Measurements from ENCODE around the gene EHD1. TPM values are rescaled to one million over a fixed set of nuclear protein-coding genes. Genes with fewer than 3 reads are reported as not detected.

EHD1 gene
- total and polyA plus RNA-seq, 4 donors, result 40.9 to 102 (median 79.1) TPM

DNA sequence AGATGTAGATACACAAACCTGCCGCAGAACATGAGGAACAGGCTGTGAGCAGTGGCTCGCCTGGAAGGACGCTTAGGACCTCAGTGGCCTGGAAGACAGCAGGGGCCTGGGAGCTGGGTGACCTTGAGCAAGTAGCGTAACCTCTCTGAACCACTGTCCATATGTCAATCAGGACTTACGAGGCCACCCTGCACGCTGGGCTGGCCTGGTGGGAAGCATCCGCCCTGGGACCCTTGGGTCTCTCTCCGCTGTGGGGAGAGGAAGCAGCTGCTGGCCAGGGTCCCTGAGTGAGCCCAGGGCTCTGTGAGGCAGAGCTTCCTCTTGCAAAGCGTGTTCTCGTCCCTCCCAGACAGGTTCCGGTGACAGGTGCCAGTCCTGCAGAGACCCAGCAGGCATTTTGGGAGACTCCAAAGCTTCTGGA lies 14.0 kb upstream of the EHD1 start:
- Histone ChIP-seq H3K9me3 (ENCODE audit: control insufficient read depth, insufficient read depth, low read length) (no peaks in the 10 kb centered on the region), H3K4me1 (ENCODE audit: control insufficient read depth, insufficient read depth, low read length) (peaks cover 10% of the 10 kb centered on the region), H3K4me3 (ENCODE audit: low read depth, low read length) (no peak overlapping the region), H3K36me3 (ENCODE audit: control insufficient read depth, insufficient read depth, low read length) (peaks cover 42% of the 10 kb centered on the region), H3K27ac (ENCODE audit: low read depth, low read length) (no peak overlapping the region), H3K27me3 (ENCODE audit: control insufficient read depth, insufficient read depth, low read length) (no peaks in the 10 kb centered on the region)
- WGBS (ENCODE audit: insufficient coverage), result 81% methylated on average over 10 of the region's 11 CpGs
- DNase-seq (ENCODE audit: low read depth in 4 of 6, low spot score in 6 of 6), result no peak

DNA sequence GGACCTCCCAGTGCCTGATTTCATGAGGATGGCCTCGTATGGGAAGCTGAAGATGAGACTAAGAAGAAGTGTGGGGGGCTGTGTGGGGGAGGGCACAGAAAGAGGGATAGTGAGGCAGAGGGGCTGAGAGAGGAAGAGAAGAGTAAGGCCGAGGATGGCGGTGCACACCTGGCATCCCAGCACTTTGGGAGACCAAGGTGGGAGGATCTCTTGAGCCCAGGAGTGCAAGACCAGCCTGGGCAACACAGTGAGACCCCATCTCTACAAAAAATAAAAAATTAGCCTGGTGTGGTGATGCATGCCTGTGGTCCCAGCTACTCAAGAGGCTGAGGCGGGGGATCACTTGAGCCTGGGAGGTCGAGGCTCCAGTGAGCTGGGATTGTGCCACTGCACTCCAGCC lies 13.5 kb upstream of the EHD1 start:
- peaks cover 12% of the 10 kb centered on the region for H3K4me1 ChIP-seq (ENCODE audit: control insufficient read depth, insufficient read depth, low read length)
- H3K27ac ChIP-seq (ENCODE audit: low read depth, low read length), result no peak overlapping the region
- WGBS (ENCODE audit: insufficient coverage), result 81% methylated on average over 5 of the region's 5 CpGs
- H3K9me3 ChIP-seq (ENCODE audit: control insufficient read depth, insufficient read depth, low read length), result no peaks in the 10 kb centered on the region
- H3K27me3 ChIP-seq (ENCODE audit: control insufficient read depth, insufficient read depth, low read length), result no peaks in the 10 kb centered on the region
- H3K36me3 ChIP-seq (ENCODE audit: control insufficient read depth, insufficient read depth, low read length), result peaks cover 36% of the 10 kb centered on the region
- no peak for DNase-seq (ENCODE audit: low read depth in 4 of 6, low spot score in 6 of 6)
- no peak overlapping the region for H3K4me3 ChIP-seq (ENCODE audit: low read depth, low read length)

DNA sequence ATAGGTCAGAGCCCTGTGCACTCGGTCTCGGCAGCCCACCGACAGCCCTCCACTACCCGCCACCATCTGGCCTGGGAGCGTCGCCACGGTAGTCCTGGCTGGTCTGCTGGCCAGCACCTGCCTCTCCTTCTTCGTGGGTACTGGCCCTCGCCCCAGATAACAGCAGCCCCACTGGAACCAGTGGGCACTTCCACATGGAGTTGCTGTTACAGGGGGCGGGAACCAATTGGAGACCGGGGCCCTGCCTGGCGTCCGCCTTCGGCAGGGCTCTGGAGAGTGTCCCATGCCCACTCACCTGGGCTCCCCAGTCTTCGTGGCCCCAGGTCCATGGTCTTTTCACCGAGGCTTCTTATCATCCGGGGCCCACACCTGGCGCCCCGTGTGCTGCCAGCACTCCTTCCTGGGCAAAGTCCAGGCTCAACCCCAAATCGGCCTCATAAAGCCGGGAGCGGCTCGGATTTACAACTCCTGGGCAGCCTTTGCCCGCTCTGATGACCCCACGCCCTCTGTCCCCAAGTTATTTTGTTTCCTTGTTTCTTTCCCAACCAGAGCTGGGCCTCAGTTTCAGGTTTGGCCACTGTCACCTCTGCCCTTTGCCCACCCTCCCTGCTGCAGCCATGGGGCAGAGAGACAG lies 12.9 kb upstream of the EHD1 start:
- 85% methylated on average over 25 of the region's 25 CpGs for WGBS (ENCODE audit: insufficient coverage)
- H3K4me3 ChIP-seq (ENCODE audit: low read depth, low read length), result no peak overlapping the region
- H3K4me1 ChIP-seq (ENCODE audit: control insufficient read depth, insufficient read depth, low read length), result peaks cover 12% of the 10 kb centered on the region
- no peaks in the 10 kb centered on the region for H3K27me3 ChIP-seq (ENCODE audit: control insufficient read depth, insufficient read depth, low read length)
- H3K9me3 ChIP-seq (ENCODE audit: control insufficient read depth, insufficient read depth, low read length), result no peaks in the 10 kb centered on the region
- DNase-seq (ENCODE audit: low read depth in 4 of 6, low spot score in 6 of 6), result no peak
- H3K36me3 ChIP-seq (ENCODE audit: control insufficient read depth, insufficient read depth, low read length), result peaks cover 31% of the 10 kb centered on the region
- no peak overlapping the region for H3K27ac ChIP-seq (ENCODE audit: low read depth, low read length)

DNA sequence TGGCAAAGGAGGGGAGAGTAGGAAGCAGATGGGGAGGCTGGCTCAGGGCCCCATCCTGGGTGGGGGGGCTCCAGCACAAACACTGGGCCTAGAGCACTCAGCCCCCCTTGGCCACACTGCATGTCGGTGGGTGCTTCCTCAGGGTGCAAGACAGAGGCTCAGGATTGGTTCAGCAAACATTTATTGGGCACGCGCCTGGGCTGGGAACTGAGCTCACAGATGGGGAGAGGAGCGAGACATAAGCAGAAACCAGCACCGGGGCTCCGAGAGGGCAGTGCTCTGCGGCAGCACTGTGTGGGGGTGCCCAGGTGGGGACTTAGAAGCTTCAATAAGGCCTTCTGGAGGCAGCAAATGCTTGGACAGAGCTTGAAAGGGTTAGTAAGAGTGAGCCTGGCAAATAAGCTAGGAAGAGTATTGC lies 12.1 kb upstream of the EHD1 start:
- Histone ChIP-seq H3K27me3 (ENCODE audit: control insufficient read depth, insufficient read depth, low read length) (no peaks in the 10 kb centered on the region), H3K36me3 (ENCODE audit: control insufficient read depth, insufficient read depth, low read length) (peaks cover 23% of the 10 kb centered on the region), H3K9me3 (ENCODE audit: control insufficient read depth, insufficient read depth, low read length) (no peaks in the 10 kb centered on the region), H3K27ac (ENCODE audit: low read depth, low read length) (no peak overlapping the region), H3K4me3 (ENCODE audit: low read depth, low read length) (no peak overlapping the region), H3K4me1 (ENCODE audit: control insufficient read depth, insufficient read depth, low read length) (peaks cover 12% of the 10 kb centered on the region)
- peak in 1 of 6 donors; percentile 48 for DNase-seq (ENCODE audit: low read depth in 4 of 6, low spot score in 6 of 6)
- 76% methylated on average over 7 of the region's 7 CpGs for WGBS (ENCODE audit: insufficient coverage)

DNA sequence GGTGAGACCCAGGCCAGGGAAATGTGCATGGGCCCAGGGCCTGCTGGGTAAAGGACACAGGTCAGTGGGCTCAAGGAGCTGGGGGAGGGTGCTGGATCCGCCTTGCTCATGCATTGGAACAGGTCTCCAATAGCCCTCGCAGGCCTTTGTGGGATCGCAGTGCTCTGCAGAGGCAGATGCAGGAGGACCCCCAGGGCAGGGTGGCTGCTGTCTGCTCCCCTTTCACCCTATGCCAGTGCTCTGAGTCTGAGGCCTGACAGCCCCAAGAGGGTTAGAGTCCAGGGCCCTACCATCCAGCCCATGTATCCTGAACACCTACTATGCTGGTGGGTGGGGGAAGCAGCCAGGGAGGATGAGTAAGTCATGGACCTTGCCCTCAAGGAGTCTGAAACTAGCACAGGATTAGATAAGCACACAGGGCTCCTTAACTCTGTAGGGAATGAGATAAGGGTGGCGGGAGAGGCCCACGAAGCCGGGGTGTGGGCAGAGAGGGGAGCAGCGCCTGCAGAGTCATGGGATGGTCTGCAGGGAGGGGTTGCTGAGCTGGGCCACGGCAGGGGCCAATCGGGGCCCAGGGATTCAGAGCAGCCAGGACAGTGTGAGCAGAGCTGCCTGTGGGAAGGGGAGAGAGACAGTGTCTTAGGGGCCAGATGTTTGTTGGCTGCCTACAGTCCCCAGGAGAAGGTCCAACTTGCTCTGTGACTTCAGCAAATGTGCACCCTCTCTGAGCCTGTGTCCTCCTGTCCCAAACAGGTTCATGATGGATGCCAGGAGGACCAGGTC lies 10.5 kb upstream of the EHD1 start:
- Histone ChIP-seq H3K27ac (ENCODE audit: low read depth, low read length) (no peak overlapping the region), H3K4me3 (ENCODE audit: low read depth, low read length) (no peak overlapping the region), H3K36me3 (ENCODE audit: control insufficient read depth, insufficient read depth, low read length) (peaks cover 7% of the 10 kb centered on the region), H3K9me3 (ENCODE audit: control insufficient read depth, insufficient read depth, low read length) (no peaks in the 10 kb centered on the region), H3K4me1 (ENCODE audit: control insufficient read depth, insufficient read depth, low read length) (peaks cover 12% of the 10 kb centered on the region), H3K27me3 (ENCODE audit: control insufficient read depth, insufficient read depth, low read length) (no peaks in the 10 kb centered on the region)
- 62% methylated on average over 9 of the region's 9 CpGs for WGBS (ENCODE audit: insufficient coverage)
- DNase-seq (ENCODE audit: low read depth in 4 of 6, low spot score in 6 of 6), result no peak

DNA sequence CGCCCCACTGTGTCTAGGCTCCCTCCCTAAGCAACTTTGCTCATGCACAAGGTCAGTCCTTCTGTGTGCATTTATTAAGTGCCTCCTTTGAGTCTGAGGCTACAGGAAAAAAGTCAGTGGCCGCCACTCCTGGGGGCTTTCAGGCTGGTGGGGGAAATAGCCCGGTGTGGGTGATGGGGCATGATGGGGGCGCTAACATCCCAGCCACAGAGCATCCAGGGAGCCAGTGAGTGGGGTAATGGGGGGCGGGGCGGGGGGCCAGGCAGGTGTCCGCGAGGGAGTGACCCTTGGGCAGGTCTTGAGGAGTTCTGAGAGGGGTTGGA lies 9.9 kb upstream of the EHD1 start:
- no peak overlapping the region for H3K27ac ChIP-seq (ENCODE audit: low read depth, low read length)
- WGBS (ENCODE audit: insufficient coverage), result 72% methylated on average over 8 of the region's 8 CpGs
- no peaks in the 10 kb centered on the region for H3K9me3 ChIP-seq (ENCODE audit: control insufficient read depth, insufficient read depth, low read length)
- H3K4me1 ChIP-seq (ENCODE audit: control insufficient read depth, insufficient read depth, low read length), result peaks cover 12% of the 10 kb centered on the region
- H3K4me3 ChIP-seq (ENCODE audit: low read depth, low read length), result no peak overlapping the region
- DNase-seq (ENCODE audit: low read depth in 4 of 6, low spot score in 6 of 6), result no peak
- H3K36me3 ChIP-seq (ENCODE audit: control insufficient read depth, insufficient read depth, low read length), result peaks cover 1% of the 10 kb centered on the region
- H3K27me3 ChIP-seq (ENCODE audit: control insufficient read depth, insufficient read depth, low read length), result no peaks in the 10 kb centered on the region

DNA sequence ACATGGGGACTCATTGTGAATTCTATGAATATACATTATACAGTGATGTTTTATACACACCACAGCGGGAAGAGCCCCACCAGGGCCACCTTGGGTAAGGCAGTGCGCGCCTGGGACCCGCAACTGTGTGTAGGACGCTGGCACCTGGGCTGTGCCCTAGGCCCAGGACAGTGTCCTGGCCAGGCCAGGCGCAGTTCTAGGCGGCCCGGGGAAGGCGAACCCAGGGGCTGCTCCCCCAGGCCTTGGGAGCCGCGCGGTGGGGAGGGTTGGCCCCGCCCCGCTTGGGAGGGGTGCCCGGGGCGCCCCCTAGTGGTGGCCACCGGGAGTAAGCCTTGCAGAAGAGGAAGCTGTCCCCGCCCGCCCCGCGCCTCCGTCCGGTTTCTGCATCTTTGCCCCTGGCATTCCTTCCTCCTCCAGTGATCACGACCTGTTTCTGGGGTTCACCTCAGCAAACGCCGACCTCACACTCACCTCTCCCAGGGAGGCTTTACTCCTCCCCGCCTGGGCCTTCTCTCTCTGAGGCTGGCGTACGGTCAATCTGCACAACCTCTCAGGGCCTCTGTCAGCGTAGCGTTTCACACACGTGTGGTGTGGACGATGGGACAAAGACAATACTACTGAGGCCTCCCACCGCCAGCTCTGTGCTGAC lies 9.5 kb upstream of the EHD1 start:
- H3K9me3 ChIP-seq (ENCODE audit: control insufficient read depth, insufficient read depth, low read length), result no peaks in the 10 kb centered on the region
- peak overlapping the region; percentile 71 for H3K27ac ChIP-seq (ENCODE audit: low read depth, low read length)
- DNase-seq (ENCODE audit: low read depth in 4 of 6, low spot score in 6 of 6), result peak in 2 of 6 donors; percentile 82 to 85
- no peaks in the 10 kb centered on the region for H3K36me3 ChIP-seq (ENCODE audit: control insufficient read depth, insufficient read depth, low read length)
- no peak overlapping the region for H3K4me3 ChIP-seq (ENCODE audit: low read depth, low read length)
- 11% methylated on average over 34 of the region's 34 CpGs for WGBS (ENCODE audit: insufficient coverage)
- no peaks in the 10 kb centered on the region for H3K27me3 ChIP-seq (ENCODE audit: control insufficient read depth, insufficient read depth, low read length)
- H3K4me1 ChIP-seq (ENCODE audit: control insufficient read depth, insufficient read depth, low read length), result peaks cover 12% of the 10 kb centered on the region

DNA sequence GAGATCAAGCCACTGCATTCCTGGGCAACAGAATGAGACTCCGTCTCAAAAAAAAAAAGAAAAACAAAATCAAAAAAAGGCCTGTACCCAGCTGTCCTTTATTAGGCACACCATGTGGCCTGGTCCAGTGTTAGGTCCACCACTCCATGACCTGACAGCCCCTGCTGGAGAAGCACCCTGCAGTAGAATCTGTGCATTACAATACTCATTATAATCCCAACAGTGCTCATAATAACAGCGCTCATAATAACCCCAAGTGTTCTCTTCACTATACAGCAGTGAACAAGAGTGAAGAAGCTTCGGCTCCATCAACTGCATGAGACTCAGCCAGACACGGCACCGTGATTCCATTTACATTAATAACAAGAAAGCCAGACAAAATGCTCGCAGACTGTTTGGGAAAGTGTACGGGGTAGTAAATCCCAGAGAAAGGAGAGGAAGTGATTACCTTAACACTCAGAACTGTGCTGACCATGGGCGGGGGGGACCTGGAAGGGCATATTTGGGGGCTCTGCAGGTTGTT lies 8.9 kb upstream of the EHD1 start:
- Histone ChIP-seq H3K27ac (ENCODE audit: low read depth, low read length) (peak overlapping the region; percentile 71), H3K27me3 (ENCODE audit: control insufficient read depth, insufficient read depth, low read length) (no peaks in the 10 kb centered on the region), H3K9me3 (ENCODE audit: control insufficient read depth, insufficient read depth, low read length) (no peaks in the 10 kb centered on the region), H3K4me3 (ENCODE audit: low read depth, low read length) (no peak overlapping the region), H3K4me1 (ENCODE audit: control insufficient read depth, insufficient read depth, low read length) (peaks cover 12% of the 10 kb centered on the region), H3K36me3 (ENCODE audit: control insufficient read depth, insufficient read depth, low read length) (no peaks in the 10 kb centered on the region)
- WGBS (ENCODE audit: insufficient coverage), result 81% methylated on average over 3 of the region's 8 CpGs
- DNase-seq (ENCODE audit: low read depth in 4 of 6, low spot score in 6 of 6), result peak in 1 of 6 donors; percentile 33

DNA sequence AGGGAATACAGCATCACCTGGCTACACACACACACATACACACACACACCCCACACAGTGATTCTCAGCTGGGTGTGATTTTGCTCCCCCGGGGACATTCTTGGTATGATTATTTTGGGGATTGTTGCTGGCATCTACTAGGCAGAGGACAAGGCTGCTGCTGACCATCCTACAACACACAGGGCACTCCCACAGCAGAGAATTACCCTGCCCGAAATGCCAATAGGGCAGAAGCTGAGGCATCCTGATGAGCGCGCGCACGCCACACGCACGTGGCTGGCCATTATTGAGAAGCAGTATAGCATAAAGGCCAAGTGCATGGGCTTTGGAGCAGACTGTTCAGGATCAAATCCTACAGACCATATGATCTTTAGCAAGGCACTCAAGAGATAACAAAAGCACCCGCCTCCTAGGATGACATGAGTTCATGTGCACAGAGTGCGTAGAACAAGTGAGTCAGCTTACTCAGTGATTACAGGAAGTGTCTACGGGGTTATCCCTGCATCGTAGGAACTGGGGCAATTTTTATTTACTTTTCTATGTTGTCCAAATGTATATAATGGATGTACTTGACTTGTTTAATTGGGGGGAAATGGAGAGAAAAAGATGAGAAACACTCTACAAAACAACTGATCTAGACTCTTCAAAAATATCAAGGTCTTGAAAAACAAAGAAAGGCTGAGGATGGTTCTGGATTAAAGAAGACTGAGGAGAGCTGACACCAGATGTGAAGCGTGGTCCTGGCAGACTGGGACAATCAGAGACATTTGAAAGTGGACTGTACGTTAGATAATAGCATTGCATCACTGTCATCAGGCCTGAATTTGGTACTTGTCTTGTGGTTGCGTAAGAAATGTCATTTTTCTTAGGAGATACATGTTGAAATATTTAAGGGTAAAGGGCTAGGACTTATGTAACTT lies 7.2 kb upstream of the EHD1 start:
- no peaks in the 10 kb centered on the region for H3K36me3 ChIP-seq (ENCODE audit: control insufficient read depth, insufficient read depth, low read length)
- WGBS (ENCODE audit: insufficient coverage), result 91% methylated on average over 12 of the region's 15 CpGs
- H3K9me3 ChIP-seq (ENCODE audit: control insufficient read depth, insufficient read depth, low read length), result no peaks in the 10 kb centered on the region
- peaks cover 22% of the 10 kb centered on the region for H3K4me1 ChIP-seq (ENCODE audit: control insufficient read depth, insufficient read depth, low read length)
- no peak for DNase-seq (ENCODE audit: low read depth in 4 of 6, low spot score in 6 of 6)
- H3K4me3 ChIP-seq (ENCODE audit: low read depth, low read length), result no peak overlapping the region
- H3K27me3 ChIP-seq (ENCODE audit: control insufficient read depth, insufficient read depth, low read length), result no peaks in the 10 kb centered on the region
- no peak overlapping the region for H3K27ac ChIP-seq (ENCODE audit: low read depth, low read length)
